HG03196 (cell line): Measurements from ENCODE around the gene SCFD2.

Experiments used
- ATAC-seq: cut with Tn5 transposase; IDR thresholded peaks from one replicate; pipeline ENCODE4 v1.9.1; 2021; ENCODE audit not compliant: unreplicated experiment

SCFD2 gene

DNA sequence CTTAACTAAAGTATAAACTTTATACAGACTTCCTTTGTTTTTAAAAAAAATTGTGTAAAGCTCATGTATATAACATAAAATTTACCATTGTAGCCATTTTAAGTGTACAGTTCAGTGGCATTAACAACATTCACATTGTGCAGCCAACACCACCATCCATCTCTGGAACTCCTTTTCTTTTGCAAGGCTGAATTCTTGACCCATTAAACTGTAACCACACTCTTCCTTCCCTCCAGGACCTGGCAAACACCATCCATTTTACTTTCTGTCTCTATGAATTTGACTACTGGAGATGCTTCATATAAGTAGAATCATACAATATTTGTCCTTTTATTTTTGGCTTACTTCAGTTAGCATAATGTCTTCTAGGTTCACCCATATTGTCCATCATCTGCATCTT is 399.1 kb downstream of the SCFD2 start:
- ATAC-seq, result no peak

DNA sequence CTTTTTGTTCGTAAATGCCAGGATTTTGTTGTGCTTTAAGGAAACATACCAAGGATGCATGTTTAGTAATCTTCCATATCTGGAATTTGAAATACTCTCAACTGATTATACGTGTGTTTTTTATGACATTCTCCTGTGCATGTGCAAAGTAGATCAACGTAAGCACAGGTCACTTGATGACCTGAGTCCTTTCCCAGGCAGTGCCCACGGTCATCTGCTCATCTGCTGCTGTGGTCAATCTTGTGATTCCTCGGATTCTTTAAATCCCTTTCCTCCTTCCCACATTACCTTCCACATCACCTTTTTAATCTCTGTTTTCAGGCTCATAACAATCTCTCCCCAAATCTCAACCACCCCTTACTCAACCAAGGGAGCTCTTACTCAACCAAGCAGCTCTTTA is 399.7 kb downstream of the SCFD2 start:
- ATAC-seq, result no peak

DNA sequence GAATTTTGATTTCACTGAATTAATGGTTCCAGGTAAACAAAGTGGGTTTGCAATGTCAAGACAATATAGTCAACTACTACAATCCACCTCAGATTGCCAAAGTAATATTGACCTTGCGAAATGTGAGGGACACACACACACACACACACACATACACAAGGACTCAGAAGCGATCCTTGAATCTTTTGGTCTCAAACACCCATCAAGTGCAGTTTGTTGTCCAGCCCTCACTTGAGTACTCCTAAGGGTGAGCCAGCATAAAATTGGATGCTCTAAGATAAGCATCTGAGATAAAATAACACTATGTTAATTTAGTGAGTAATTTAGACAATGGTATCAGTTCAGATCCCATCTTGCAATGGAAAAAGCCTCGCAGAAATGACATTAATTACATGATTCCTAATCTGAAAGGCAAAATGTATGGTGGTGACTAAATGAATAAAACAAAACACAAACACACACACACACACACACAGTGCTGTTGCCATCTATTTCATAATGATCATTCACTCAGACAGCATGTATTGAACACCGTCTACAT is 401.2 kb downstream of the SCFD2 start:
- no peak for ATAC-seq

GRCh38 chr4:52964011-52964410 is 401.9 kb downstream of the SCFD2 start:
- no peak for ATAC-seq

DNA sequence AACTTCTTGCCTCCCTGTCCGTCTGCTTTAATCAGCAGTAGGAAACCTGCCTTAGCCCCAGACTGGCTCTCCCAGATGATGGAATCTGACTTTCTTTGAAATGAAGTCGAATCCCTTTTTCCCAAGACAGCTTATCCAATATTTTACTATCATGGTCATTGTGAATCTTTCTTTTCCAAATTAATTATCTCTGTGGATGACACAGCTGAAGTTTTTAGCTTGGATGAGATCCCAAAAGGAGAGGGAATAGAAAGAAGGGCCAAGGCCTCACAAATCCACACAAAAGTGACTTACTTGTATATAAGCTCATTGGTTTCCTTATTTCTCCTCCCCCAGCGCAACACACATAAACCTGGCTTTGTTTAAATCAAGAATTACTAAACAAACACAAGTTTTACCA is 403.1 kb downstream of the SCFD2 start:
- no peak for ATAC-seq

DNA sequence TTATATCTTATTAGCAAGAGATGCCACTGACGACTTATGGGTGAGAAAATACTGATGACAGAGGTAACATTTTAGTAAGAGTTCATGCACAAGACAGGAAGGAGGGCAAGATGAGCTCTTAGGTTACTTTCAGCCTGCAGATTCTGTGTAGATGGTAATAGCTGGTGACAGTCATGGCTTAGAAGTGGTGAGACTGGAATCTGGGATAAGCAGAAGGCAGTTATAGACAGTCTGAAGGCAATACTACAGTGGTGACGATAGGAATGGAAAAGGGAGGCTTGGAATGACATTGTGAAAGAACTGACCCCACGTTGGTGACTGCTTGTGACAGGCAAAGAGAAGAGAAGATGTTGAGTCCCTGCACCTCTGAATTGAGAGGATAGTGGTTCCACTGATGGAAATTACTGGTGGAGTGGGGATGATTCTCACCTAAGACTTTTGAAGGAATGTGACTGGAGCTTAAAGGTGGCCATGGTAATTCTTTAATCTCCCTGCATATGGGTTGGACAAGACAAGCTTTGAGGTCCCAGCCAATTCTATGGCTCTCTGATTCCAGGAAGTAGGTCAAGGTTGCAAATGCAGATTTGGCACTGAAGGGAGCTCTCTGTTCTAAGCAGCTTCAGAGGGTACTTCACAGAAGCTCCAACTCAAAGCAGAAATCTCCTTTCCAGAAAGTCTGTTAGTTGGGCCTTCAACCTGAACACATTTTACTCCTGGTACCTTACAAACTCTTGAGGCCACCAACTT is 404.0 kb downstream of the SCFD2 start:
- no peak for ATAC-seq

- ATAC-seq, result no peak
Observed at GRCh38 chr4:52959541-52959940, 406.3 kb downstream of the SCFD2 start.

DNA sequence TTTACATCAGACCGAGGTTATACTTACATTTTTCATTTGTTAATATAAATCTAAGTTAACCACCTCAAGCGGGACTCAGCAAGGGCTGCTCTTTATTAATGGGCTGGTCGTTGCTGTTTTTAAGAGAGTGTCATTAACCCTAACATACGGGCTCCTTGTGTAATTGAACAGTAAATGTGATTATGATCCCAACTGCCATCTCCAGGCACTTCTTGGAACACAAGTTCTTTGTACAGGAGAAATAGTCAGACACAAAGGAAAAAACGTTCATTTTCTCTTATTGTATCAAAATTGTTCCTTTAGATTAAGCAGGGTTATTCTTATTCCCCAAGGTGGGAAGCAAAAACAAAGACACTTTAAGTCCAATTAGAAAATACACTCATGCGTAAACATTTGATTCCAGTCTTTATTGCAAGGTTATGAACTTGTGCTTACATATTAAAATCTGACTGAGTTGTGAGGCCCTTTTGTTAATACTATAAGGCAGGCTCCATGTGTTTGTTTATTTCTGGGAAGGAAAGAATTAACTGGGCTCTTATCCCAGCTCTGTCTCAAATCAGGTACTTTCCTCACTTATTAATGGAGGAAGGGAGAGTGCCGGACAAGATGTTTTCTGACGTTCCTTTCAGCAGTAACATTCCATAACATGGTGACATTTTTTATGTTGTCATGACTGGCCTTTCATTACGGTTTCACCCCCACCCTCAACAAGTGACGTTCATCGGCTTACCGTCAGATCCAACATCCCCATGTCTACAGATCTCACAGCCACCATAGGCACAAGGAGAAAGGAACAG is 407.8 kb downstream of the SCFD2 start:
- no peak for ATAC-seq

DNA sequence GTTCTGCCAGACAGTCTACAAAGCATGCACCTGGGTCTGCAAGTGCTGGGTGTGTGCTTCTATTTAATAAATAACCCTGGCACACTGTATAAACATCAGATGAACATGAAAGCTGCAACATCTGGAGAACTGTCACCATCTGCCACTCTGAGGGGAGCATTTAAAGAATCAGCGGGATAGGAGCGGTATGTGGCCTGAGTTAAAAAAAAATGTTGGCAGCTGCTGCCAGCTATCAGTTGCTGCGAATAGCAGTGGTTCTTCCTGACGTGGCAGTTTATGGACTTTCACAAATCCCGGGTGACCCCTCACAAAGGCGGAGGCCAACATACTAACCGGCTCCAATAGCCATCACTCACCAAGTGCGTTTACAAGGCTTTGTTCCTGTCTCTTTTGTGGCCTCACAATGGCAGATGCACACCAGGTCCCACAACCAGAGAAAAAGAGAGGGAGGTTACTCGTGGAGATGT is 408.6 kb downstream of the SCFD2 start:
- no peak for ATAC-seq

DNA sequence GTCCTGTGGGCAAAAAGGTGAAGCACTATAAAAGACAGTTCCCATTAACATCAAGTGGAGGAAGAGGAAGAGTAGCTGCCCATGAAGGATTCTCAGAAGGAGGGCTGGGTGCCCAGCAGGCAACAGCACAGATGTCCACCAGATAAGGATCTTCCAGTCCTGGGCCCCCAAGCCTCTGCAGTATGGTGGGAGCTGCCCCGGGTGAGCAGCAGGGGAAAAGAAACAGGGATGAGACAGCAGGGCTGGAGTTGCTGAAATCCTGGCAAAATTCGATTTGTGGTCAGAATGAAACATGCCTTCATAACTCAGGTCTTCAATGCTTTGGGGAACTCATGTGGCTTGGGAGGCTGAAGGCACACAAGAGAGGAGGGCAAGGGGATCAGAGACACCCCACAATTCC is 409.2 kb downstream of the SCFD2 start:
- ATAC-seq, result no peak

DNA sequence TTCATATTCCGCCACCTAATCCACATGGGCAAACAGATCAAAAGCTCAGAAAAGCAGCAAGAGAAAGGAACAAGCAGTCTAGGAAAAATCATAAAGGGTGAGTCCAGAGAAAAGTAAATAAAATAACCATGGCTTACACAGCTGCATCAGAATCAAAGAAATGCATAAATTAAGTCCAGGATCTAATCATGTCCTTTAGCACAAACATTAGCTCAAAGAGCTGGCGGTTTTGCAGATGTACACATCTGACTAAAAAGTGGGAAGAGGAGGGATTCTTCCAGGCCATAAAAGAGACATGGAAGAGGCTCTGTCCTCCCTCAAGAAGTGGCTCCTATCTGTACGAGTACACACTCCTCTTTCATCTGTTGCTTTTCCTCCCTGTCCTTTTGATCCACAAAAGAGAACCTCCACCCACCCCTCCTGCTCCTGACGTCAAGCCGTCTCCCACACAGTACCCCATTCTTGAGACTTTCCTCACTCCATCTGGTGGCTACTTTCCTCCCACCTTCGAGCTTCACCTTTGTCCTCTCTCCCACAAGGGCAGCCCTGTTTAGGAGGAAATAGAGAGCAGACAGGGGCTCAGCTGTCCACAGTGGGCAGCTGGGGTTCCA is 411.2 kb downstream of the SCFD2 start:
- ATAC-seq, result no peak

DNA sequence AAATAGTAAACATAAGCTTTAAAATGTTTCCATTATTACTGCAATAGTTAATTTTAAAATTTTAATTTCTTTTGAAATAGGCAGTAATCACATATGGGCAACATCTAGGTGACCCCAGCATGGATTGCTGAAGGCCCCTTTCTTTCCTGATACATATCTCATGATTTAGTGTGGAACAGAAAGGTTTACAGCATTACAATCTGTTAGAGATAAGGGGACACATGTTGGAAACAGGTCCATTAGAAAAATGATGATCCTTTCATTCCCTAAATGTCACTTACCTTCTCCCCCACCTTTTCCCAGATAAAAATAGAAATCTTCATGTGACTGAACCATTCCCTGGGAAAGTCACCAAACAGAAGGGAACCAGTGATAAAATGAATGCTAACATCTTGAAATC is 413.3 kb downstream of the SCFD2 start:
- ATAC-seq, result no peak

- no peak for ATAC-seq
Observed at GRCh38 chr4:52951016-52951415, 414.8 kb downstream of the SCFD2 start.

- ATAC-seq, result no peak
Observed at GRCh38 chr4:52950226-52950625, 415.6 kb downstream of the SCFD2 start.

GRCh38 chr4:52949336-52949735 is 416.5 kb downstream of the SCFD2 start:
- ATAC-seq, result no peak

DNA sequence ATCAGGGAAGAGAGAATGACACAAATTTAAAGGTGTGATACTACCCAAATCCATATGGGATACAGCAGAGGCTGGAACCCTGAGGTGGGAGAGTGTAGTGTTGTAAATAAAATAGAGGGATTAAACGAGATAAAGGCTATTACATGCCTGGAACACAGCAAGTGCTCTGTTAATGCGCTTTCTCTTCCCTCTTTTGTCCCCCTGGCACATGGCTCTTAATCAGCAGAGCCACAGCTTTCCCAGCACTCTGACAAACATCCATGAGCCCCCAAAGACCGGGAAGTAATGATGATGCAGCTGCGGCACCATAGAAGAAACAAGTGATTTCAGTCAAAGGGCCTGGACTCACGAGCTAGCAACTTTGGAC is 417.8 kb downstream of the SCFD2 start:
- ATAC-seq, result no peak

DNA sequence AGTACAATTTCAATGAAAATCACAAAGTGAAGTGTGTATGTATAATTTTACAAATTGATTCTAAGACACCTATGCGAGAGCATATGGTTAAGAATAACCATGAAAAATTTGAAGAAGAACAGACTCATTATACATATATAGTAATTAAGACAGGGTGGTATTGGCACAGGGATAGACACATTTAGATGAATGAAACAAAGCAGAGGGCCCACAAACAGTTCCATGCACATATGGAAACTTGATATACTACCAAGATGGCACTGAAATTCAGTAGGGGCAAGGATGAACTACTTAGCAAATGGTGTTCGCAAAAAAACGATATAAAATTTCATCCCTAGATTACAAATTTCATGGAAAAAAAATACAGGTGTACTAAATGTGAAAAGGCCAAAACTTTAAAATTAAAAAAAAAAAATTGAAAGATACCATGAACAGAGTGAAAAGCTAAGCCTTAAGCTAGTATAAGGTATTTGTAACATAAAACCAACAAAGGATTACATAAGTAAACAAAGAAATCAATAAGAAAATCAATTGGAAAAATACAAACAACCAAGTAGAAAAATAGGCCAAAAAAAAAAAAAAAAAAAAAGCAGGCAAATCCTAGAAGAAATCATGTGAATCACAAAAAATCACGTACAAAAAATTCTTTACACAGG is 418.3 kb downstream of the SCFD2 start:
- ATAC-seq, result no peak

- no peak for ATAC-seq
Observed at GRCh38 chr4:52946855-52947254, 419.0 kb downstream of the SCFD2 start.

DNA sequence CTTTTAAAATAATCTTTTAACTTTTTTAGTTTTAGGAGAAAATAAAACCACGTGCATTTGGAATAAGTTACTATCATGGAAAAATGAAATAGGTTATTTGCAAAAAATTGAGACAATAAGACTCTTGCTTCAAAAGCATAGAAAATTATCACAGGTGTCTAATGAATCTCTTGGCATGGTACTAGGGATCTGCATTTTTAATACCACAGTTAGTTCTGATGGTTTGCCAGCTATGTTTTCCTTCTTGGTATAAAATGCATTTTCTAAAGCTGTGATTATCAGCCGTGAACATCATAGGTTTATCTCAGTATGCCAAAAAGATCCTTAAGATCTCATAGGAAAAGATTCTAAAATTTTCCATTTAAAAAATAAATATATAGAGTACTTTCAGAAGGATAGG is 419.9 kb downstream of the SCFD2 start:
- no peak for ATAC-seq

DNA sequence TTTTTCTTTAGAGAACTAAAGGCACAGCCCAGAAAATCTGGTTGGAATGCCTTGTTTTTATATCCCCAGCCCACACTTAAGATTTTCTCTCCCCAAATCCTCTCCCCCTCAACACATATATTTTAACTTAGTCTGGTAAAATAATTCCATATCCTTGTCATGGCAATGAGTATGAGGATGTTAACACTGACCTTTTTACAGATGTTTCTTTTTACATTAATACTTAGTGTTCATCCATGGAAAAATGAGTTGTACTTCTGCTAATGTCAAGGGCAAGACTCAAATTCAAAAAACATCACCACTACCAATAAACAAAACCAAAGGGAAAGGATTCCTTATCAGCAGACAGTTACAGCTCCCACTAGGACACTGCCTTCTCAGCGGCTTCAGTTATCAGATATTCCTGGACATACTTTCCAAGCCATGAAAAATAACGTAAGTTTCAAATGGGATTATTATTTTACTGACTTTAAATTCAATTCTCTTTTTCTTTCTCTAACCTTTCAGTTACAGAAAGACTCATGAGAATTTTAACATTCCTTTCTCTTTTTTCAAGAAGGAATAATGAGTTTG is 420.4 kb downstream of the SCFD2 start:
- ATAC-seq, result no peak

DNA sequence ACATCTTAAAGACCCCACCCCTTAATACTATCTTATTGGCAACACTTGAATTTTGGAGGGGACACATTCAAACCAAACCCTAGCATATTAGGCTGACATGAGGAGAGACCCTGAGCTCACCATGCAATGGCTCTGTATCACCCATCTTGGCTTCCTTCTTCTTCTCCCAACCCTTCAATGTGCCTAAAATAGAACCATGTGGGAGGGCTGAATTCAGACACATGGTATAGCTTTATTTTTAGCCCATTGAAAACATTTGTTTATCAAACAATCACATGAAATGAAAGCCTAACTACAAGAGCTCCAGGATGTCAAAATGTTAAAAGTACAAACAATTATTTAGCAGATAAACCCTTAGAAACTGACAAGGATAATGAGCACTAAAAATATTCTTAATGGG is 422.2 kb downstream of the SCFD2 start:
- no peak for ATAC-seq
